ENCODE results near the gene UBE2E1.

GRCh38 chr3:23874359-23875112 is 68.8 kb downstream of the UBE2E1 start:
- no peak for TF ChIP-seq EZH2 (IDR thresholded peaks at IDR 0.05)
- TF ChIP-seq POLR2AphosphoS5 (IDR thresholded peaks at IDR 0.05; ENCODE audit: borderline replicate concordance, low read depth, low read length): no peak
